Amniotic epithelial cell (primary cell): ENCODE data around the gene CDC26.
"Not testable (repeated sequence)": the region's sequence is repeated elsewhere in the genome, so short reads cannot be mapped to it uniquely, and the experiment has no call there.

Experiments
- DNase-seq: peaks from one replicate; pipeline ENCODE4 v3.0.0-alpha.2; 2010; ENCODE audit warnings: low read depth

CDC26 gene

GRCh38 chr9:113293285-113293878 lies 18.0 kb upstream of the CDC26 start:
- DNase-seq, result no peak

- peak; percentile 39 for DNase-seq
Observed at GRCh38 chr9:113290052-113290607, 14.8 kb upstream of the CDC26 start.

GRCh38 chr9:113289091-113289490 lies 13.7 kb upstream of the CDC26 start:
- no peak for DNase-seq

GRCh38 chr9:113281356-113281755 lies 6.0 kb upstream of the CDC26 start:
- DNase-seq, result no peak

GRCh38 chr9:113278840-113279239 lies 3.5 kb upstream of the CDC26 start:
- no peak for DNase-seq

- DNase-seq, result peak; percentile 60
Observed at GRCh38 chr9:113274474-113275156, 757 bp downstream of the CDC26 start.

- DNase-seq, result no peak
Observed at GRCh38 chr9:113269871-113270270, 5.5 kb downstream of the CDC26 start.

- no peak for DNase-seq
Observed at GRCh38 chr9:113269355-113269754, 6.0 kb downstream of the CDC26 start.

- no peak for DNase-seq
Observed at GRCh38 chr9:113267911-113268566, 7.3 kb downstream of the CDC26 start.

- peak; percentile 21 for DNase-seq
Observed at GRCh38 chr9:113266174-113266573, 9.2 kb downstream of the CDC26 start.

- no peak for DNase-seq
Observed at GRCh38 chr9:113261917-113262671, 13.3 kb downstream of the CDC26 start.

- DNase-seq, result no peak
Observed at GRCh38 chr9:113258282-113258681, 17.1 kb downstream of the CDC26 start.

GRCh38 chr9:113257863-113258262 lies 17.5 kb downstream of the CDC26 start:
- DNase-seq, result no peak

GRCh38 chr9:113255438-113255837 lies 19.9 kb downstream of the CDC26 start:
- no peak for DNase-seq

- no peak for DNase-seq
Observed at GRCh38 chr9:113254991-113255390, 20.4 kb downstream of the CDC26 start.

GRCh38 chr9:113250807-113251206 lies 24.6 kb downstream of the CDC26 start:
- no peak for DNase-seq

- DNase-seq, result not testable (repeated sequence)
Observed at GRCh38 chr9:113249661-113250060, 25.7 kb downstream of the CDC26 start.

- DNase-seq, result no peak
Observed at GRCh38 chr9:113247640-113248039, 27.7 kb downstream of the CDC26 start.

- no peak for DNase-seq
Observed at GRCh38 chr9:113246928-113247327, 28.4 kb downstream of the CDC26 start.

- DNase-seq, result no peak
Observed at GRCh38 chr9:113245894-113246293, 29.5 kb downstream of the CDC26 start.

- no peak for DNase-seq
Observed at GRCh38 chr9:113244556-113244955, 30.8 kb downstream of the CDC26 start.

- DNase-seq, result no peak
Observed at GRCh38 chr9:113241161-113241560, 34.2 kb downstream of the CDC26 start.
